Cardiac muscle cell (in vitro differentiated cells and primary cell): ENCODE results near the gene ZCWPW2. TPM values are rescaled to one million over a fixed set of nuclear protein-coding genes. Genes with fewer than 3 reads are reported as not detected.

Experiments used
- DNase-seq, 2 donors: peaks; one replicate each; pipeline versions ENCODE4 v3.0.0 to v3.0.0-alpha.2; 2010 to 2017; ENCODE audit warnings: low read depth in 1 of 2, low spot score in 1 of 2
- H3K27ac ChIP-seq: fragments of 200-600 bp; sonication (generic); 2 replicates; pipeline ENCODE4 v1.5.1; 2016
- H3K27me3 ChIP-seq: fragments of 200-600 bp; sonication (generic); 2 replicates; pipeline ENCODE4 v1.6.0; 2016; ENCODE audit warnings: control low read depth
- H3K36me3 ChIP-seq: fragments of 200-600 bp; sonication (generic); 2 replicates; pipeline ENCODE4 v1.5.1; 2016; ENCODE audit warnings: control low read depth
- H3K4me1 ChIP-seq: fragments of 200-600 bp; sonication (generic); 2 replicates; pipeline ENCODE4 v1.8.1; 2017; ENCODE audit warnings: low read depth, mild to moderate bottlenecking, mixed run types
- H3K4me3 ChIP-seq: fragments of 200-600 bp; sonication (generic); 2 replicates; pipeline ENCODE4 v1.5.1; 2016; ENCODE audit warnings: mild to moderate bottlenecking
- H3K9me3 ChIP-seq: fragments of 200-600 bp; sonication (generic); 2 replicates; pipeline ENCODE4 v1.5.1; 2017; ENCODE audit warnings: low read depth, mild to moderate bottlenecking, control low read depth
- CTCF ChIP-seq: IDR thresholded peaks from 2 replicates; pipeline ENCODE4 v1.5.1; 2012; ENCODE audit warnings: low read depth, mild to moderate bottlenecking, low read length
- polyA plus RNA-seq: library from polyadenylated mRNA; unstranded; fragments of >200 nt; fragmentation: Nextera tagmentation; extraction: Ambion mirVana; gene quantifications from 2 replicates; pipeline ENCODE4 v1.2.1, GENCODE V29; 2016
- total RNA-seq: library from RNA; depleted of rRNA; stranded (reverse); fragments of >200 nt; gene quantifications from 2 replicates; pipeline ENCODE4 v1.2.3, GENCODE V29; 2016

ZCWPW2 gene
- total and polyA plus RNA-seq, 2 experiments from 2014 or later = 0.09 to 2.9 TPM

GRCh38 chr3:28343144-28343543 is 5.4 kb upstream of the ZCWPW2 start:
- no peak for DNase-seq
- Histone ChIP-seq H3K9me3 (no peaks in the 10 kb centered on the region), H3K27me3 (no peaks in the 10 kb centered on the region), H3K27ac (no peak overlapping the region), H3K4me3 (no peak overlapping the region), H3K36me3 (peaks cover 19% of the 10 kb centered on the region), H3K4me1 (peaks cover 15% of the 10 kb centered on the region)
- TF ChIP-seq CTCF = no peak

GRCh38 chr3:28345690-28346089 is 2.8 kb upstream of the ZCWPW2 start:
- no peaks in the 10 kb centered on the region for H3K36me3 ChIP-seq
- H3K27me3 ChIP-seq = no peaks in the 10 kb centered on the region
- no peaks in the 10 kb centered on the region for H3K9me3 ChIP-seq
- no peak for TF ChIP-seq CTCF
- H3K4me3 ChIP-seq = no peak overlapping the region
- peaks cover 15% of the 10 kb centered on the region for H3K4me1 ChIP-seq
- DNase-seq = no peak
- H3K27ac ChIP-seq = no peak overlapping the region

GRCh38 chr3:28347374-28348264 is 902 bp upstream of the ZCWPW2 start:
- no peaks in the 10 kb centered on the region for H3K9me3 ChIP-seq
- H3K27ac ChIP-seq = peak overlapping the region; percentile 98
- DNase-seq = peak in 1 of 2 donors; percentile 84
- H3K4me3 ChIP-seq = peak overlapping the region; percentile 47
- H3K27me3 ChIP-seq = no peaks in the 10 kb centered on the region
- no peak for TF ChIP-seq CTCF
- peaks cover 15% of the 10 kb centered on the region for H3K4me1 ChIP-seq
- no peaks in the 10 kb centered on the region for H3K36me3 ChIP-seq

- Histone ChIP-seq H3K9me3 (no peaks in the 10 kb centered on the region), H3K4me3 (peak overlapping the region; percentile 47), H3K27ac (peak overlapping the region; percentile 98), H3K27me3 (no peaks in the 10 kb centered on the region), H3K36me3 (no peaks in the 10 kb centered on the region), H3K4me1 (peaks cover 15% of the 10 kb centered on the region)
- no peak for DNase-seq
- TF ChIP-seq CTCF = no peak
Observed at GRCh38 chr3:28348265-28348628, 274 bp upstream of the ZCWPW2 start.

GRCh38 chr3:28349469-28350000 is 1.0 kb downstream of the ZCWPW2 start:
- no peak for DNase-seq
- H3K36me3 ChIP-seq = no peaks in the 10 kb centered on the region
- no peaks in the 10 kb centered on the region for H3K9me3 ChIP-seq
- H3K4me3 ChIP-seq = peak overlapping the region; percentile 47
- no peak for TF ChIP-seq CTCF
- H3K27me3 ChIP-seq = no peaks in the 10 kb centered on the region
- H3K27ac ChIP-seq = peak overlapping the region; percentile 98
- peaks cover 15% of the 10 kb centered on the region for H3K4me1 ChIP-seq
